SHP77 (cell line): ENCODE measurements around the gene TFAP2B.

Experiments used
- DNase-seq, 2 experiments: peaks; one replicate each; lab custom pipeline; 2025; lab: John Stamatoyannopoulos, UW

TFAP2B gene

GRCh38 chr6:50818673-50819072 lies at the start of gene TFAP2B:
TSS of gene TFAP2B (plus strand) at chr6:50818871. CDS start at chr6:50818892, 21 bp downstream.
- no peak for DNase-seq

DNA sequence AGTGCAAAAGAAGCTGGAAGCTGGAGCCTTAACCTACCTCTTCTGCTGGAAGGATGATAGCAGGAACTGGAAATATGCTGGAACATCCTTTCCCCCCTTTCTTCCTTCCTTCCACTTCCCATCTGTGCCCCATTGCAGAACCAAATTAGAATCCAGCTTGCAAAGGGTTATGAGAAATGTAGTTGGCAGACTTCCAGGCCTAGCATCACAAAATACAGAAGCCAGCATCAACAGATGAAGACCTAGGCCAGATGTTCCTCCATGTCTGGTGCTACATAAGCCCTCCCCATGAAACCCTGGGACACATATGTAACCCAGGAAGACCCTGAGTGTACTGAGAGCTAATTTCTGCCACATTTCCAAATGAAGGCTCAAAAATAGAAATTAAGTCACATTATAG lies 40.0 kb upstream of the TFAP2B start:
- peak in 1 of 2 experiments; percentile 5 for DNase-seq

DNA sequence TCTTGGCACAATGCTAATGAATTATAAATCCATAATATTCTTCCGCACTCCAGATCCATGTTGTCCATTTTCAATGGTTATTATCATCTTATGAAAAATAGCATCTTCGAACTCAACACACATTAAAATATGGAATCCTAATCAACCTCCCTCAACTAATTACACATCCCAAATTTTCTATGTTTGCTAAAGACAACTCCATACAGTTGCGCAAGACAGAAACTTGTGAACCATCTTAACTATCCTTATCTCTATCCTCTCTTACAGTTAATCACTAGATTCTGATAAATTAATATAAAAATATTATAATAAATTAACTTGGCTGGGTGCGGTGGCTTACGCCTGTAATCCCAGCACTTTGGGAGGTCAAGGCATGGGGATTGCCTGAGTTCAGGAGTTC lies 38.3 kb upstream of the TFAP2B start:
- DNase-seq, result no peak

DNA sequence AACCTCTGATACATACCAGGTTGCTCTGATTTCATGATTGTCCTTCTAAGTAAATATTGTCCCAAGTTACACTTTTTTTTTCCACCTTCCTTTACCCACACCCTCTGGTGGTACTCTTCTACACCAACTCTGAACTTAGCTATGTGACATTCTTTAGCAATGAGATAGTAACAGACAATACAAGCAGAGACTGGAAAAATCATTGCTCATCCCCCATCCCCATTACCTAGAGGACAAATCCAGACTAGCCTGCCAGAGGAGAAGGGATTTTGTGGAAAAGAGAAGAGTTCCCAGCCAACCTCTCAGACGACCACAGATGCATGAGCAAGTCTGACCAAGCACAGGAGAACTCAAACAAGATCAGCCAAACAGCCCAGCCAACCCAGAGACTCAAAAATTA lies 32.8 kb upstream of the TFAP2B start:
- no peak for DNase-seq

DNA sequence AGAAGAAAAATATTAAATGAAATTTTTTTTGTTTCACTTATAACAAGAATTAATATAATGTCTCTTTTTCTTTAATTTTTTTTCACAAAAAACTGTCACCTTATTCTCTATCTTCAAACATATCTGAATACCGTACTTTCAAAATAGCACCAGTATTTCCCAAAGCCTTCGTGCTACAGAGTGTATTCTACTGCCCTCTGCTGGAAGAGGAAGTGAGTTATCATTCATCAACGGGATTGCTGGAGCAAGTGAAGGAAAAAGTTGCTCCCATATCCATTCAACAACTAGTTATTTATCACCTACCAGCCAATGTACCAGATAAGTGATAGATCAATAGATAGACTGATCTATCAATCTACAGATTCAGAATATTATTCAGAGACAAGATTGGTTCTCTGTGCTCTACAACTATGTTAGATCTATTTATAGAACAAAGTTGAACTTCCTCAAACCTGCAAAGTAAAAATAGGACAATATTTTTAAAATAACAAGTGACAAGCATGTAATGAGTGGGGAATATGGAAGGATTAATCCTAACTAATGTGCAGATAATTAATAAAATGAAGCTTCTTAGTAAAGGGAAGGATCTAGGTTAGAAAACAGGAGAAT lies 26.7 kb upstream of the TFAP2B start:
- peak; percentile 47 to 59 for DNase-seq

DNA sequence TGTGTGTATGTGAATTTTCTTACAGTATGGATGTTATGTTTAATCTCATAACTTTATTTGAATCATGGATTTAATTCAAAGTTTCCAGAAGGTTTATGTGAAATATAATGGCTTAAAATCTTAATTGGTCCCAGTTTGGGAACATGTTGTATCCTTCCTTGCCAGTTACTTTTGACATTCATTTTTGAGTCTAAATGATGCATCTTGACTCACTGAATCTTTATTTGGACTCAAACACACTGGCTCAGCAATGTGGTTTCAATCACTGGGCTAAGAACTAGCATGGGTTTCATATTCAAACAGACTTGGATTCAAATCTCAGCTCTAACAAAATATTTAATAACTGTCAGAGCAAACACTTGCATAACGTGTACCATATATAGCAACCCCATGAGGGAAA lies 25.9 kb upstream of the TFAP2B start:
- no peak for DNase-seq

DNA sequence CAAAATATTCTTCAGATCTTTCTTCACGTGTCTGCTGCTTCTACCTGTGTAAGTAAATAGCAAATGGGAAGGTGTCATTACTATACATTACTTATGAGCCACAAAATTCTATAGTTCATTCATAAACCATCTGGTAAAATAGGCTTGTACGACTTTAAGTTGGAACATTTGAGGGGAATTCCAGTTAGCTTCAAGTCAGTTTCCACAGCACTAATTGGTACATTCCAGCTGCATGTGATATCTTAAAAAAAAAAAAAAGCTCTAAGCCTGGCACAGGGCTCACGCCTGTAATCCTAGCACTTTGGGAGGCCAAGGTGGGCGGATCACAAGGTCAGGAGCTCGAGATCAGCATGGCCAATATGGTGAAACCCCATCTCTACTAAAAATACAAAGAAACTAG lies 23.1 kb upstream of the TFAP2B start:
- DNase-seq, result no peak

DNA sequence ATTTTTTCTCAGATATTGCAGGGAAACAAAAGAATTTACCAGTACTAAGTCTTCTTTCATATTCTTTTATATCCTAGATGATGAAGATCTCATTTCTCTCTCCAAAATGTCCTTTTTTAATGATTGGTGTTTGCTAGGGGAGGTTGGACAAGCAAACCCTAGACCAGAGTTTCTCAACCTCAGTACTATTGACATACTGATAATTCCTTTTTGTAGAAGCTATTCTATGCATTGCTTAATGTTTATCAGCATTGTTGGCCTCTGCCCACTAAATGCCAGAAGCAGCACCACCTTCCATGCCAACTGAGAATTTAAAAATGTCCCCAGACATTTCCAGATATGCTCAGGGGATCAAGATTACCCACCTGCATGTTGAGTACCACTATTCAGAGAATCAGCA lies 14.4 kb upstream of the TFAP2B start:
- DNase-seq, result no peak

GRCh38 chr6:50807035-50807434 lies 11.6 kb upstream of the TFAP2B start:
- DNase-seq, result no peak

DNA sequence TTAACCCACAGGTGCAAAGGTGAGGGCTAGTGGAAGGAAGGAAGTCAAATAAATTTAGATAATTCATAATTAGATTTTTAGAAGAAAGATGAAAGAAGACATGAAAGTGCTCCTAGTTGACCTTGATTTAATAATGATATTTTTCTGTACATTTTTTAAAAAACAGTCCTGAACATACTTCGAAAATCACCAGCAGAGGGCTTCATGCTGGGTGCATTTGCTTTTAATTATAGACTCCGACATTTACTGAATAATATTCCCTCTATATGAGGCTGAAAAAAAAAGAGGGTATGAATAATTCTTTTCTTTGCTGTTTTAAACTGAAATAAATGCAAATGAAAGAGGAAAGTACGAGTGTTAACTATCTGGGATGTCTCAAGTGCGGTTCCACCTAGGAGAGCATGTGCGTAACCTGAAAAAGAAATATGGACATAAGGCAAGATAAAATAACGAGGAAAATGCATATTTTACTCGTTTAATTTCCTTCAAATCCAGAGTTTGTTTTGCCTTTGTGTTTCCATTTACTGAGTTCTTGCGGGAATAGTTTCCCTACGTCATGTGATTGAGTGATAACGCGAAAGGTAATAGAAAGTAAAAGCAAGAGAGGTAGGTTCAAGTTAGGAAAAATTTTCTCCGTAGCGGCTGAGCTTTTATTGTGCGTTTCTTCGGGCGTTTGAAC lies 3.1 kb upstream of the TFAP2B start:
- peak; percentile 15 to 21 for DNase-seq

DNA sequence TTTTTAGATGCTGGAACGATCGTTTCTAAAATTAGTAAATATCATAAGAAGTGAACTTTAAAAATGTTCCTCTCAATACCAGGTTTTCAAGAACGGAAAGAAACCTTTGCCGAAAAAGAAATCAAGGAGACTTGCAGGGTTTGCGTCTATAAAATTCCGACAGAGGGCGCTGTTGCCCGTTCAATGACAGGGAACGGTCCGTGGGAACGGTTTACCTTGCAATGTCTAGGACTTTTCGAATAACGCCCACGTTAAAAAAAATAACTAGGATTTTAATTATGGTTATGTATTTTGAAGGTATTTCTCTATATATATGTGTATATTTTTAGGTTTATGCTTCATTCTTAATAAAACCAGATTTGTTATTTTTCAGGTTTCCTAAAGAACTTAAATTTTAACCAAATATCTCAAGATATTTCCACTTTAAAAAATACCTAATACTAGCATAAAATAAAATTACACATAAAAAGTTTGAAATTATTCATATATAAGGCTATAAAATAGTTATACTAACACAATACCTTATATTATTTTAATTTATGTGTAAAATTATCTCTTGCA lies 2.5 kb upstream of the TFAP2B start:
- peak; percentile 41 to 69 for DNase-seq

- DNase-seq, result no peak
Measured at GRCh38 chr6:50816947-50817645, 1.6 kb upstream of the TFAP2B start.

DNA sequence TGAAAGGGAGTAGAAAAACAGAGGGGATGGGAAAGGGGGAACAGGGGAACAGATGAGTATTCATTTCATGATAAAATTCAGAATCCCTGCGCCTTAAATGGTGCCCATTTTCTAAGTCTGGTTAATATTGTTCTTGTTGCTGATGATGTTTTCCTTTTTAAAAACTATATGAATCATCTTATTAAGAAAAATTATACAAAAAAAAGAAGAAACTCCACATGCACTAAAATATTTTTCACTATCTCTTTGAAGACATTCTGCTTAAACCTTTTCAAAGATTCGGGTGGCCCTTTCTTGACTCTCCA lies 1.1 kb upstream of the TFAP2B start:
- DNase-seq, result no peak

DNA sequence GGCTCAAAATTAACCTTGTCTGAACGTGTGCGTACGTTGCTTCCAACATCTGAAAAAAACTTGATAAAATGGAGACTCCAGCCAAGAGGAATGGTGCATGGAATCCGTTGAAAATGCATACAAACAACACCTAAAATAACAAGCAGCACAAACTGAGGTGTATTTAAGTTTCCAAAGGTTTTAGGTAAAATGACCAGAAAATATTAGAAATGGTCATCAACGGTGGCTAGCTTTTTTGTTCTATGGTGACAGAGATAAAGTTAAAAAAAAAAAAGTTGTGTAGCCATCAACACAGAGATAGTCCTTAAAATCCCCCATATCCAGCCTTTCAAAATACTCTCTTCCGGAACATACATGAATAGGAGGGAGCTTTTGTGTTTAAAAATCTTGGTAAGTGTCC lies 651 bp upstream of the TFAP2B start:
- no peak for DNase-seq

DNA sequence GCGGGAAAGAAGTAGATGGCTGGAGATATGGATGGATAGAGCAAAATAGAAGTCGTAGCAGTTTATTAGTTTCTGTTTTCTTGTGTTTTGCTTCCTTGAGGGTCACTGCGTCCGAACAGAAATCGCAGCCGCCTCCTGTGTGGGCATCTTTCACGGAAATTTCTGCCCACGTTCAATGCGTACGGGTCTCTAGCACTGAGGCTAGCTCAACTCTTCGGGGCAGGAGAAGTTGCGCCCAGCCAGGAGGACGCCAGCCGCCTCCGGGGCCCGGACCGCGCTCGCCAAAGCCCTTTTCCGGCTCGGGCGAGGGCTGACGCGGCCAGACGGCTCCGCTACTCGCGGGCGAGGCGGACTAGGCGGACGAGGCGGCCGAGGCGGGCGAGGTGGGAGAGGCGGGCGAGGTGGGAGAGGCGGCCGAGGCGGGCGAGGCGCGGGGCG lies 814 bp downstream of the TFAP2B start:
- DNase-seq, result no peak

GRCh38 chr6:50819904-50820868 lies 1.5 kb downstream of the TFAP2B start:
- DNase-seq, result no peak

DNA sequence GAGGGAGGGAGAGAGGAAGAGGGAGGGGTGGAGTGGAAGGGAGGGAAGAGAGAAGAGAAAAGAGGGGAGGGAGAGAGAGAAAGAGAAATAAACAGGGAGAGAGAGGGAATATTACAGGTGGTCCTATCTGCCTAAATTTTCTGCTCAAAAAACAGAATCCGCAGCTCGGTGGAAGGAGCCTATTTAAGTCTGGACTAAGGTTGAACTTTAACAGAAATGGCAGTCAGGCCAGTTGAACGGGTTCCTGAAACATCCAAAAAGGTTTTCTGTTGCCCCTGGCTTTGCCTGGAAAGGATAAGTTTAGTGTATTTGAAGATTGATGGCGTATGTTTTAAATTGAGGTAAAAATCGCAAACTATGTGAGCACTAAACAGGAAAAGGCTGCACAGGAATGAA lies 2.2 kb downstream of the TFAP2B start:
- DNase-seq, result no peak

- no peak for DNase-seq
Measured at GRCh38 chr6:50821441-50822077, 2.9 kb downstream of the TFAP2B start.

- peak; percentile 12 to 19 for DNase-seq
Measured at GRCh38 chr6:50822078-50822476, 3.4 kb downstream of the TFAP2B start.

GRCh38 chr6:50823094-50823920 lies 4.6 kb downstream of the TFAP2B start:
- DNase-seq, result no peak

DNA sequence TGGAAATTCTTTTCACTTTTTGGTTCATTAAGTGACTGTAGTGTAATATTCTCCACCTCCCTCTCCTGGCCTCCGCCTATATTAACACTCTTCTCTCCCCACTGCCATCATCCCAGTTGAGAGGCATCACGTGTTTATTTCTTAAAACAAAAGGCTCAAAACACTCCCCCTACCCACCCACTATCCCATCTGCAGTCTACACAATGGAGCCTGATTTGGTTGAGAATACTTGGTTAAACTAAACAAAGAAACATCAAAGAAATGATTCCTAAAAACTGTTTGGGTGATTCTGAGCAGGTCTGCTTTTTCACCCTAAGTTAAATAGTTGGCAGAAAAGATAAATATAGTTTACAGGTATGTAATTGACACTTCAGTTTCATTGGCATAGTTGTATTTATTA lies 5.9 kb downstream of the TFAP2B start:
- DNase-seq, result no peak
